SK-N-MC (cell line): ENCODE results near the gene SDF2.

ENCODE experiments used
- EZH2 ChIP-seq: fragments of 200-600 bp; sonication (generic); IDR thresholded peaks from one replicate; pipeline ENCODE4 v1.6.1; 2017; ENCODE audit warnings: antibody characterized with exemption
- POLR2AphosphoS5 ChIP-seq: IDR thresholded peaks from 2 replicates; pipeline ENCODE4 v1.6.1; 2012; ENCODE audit warnings: mild to moderate bottlenecking, low read depth, low read length, borderline replicate concordance

GRCh38 chr17:28675980-28676379, 14.3 kb upstream of the SDF2 start:
- TF ChIP-seq EZH2, result no peak
- TF ChIP-seq POLR2AphosphoS5, result no peak
